RWPE1 (cell line): Measurements from ENCODE around the gene RANBP9.

Experiments used
- CTCF ChIA-PET: fragments of 350-600 bp; sonication (Branson Sonifier 250); formaldehyde crosslinking; extraction: SDS; loops from one replicate; lab custom pipeline; 2021; lab: Yijun Ruan, JAX
- POLR2A ChIA-PET: fragments of 400-600 bp; formaldehyde crosslinking; extraction: SDS; loops from one replicate; lab custom pipeline; 2020; ENCODE audit warnings: antibody characterized with exemption; ENCODE audit not compliant: low non-redundant PET; lab: Yijun Ruan, JAX
- DNase-seq: peaks from one replicate; pipeline ENCODE4 v3.0.0; 2012; ENCODE audit warnings: low spot score
- H3K27ac ChIP-seq: fragments of 450-650 bp; 2 replicates; pipeline ENCODE4 v1.5.1; 2017
- CTCF ChIP-seq: fragments of 450-650 bp; conservative IDR thresholded peaks from 2 replicates; pipeline ENCODE4 v1.5.1; 2017; ENCODE audit warnings: low read depth, mild to moderate bottlenecking

Gene RANBP9

GRCh38 chr6:13664703-13665352, 46.8 kb downstream of the RANBP9 start:
- ChIA-PET POLR2A (no interaction called here), CTCF (no interaction called here)
- no peak for DNase-seq
- H3K27ac ChIP-seq, result no peak overlapping the region
- TF ChIP-seq CTCF, result no peak

GRCh38 chr6:13663986-13664385, 47.6 kb downstream of the RANBP9 start:
- ChIA-PET POLR2A (no interaction called here), CTCF (no interaction called here)

DNA sequence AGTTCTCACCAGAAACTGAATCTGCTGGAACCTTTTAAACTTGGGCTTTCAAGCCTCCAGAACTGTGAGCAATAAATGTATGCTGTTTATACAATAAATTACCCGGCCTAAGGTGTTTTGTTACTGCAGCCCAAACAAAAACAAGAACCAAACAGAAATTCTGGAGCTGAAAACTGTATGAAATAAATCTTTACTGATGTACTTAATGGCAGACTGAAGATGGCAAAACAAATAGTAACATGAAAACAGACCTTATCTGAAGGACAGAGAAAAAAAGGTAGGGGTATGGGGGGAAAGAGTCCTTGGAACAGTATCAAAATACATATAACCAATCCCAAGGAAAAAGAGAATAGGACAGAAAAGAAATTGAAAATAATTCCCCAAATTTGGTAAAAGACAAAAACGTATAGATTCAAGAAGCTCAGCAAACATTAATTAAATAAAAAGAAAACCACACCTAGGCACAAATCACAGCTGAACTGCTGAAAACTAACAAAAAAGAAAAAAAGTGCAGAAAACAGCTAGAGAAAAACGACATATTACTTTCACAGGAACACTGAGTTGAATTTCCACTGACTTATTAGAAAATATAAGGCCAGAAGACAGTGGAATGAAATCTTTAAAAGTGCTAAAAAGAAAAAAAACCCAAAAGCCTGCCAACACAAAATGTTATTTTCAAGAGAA, 48.8 kb downstream of the RANBP9 start:
- CTCF ChIA-PET, result no interaction called here
- no peak for TF ChIP-seq CTCF
- H3K27ac ChIP-seq, result no peak overlapping the region
- no peak for DNase-seq
- POLR2A ChIA-PET, result no interaction called here

More at GRCh38 chr6:13663986-13664385, 47.6 kb downstream of the RANBP9 start:
- no peak for TF ChIP-seq CTCF
- no peak for DNase-seq
- H3K27ac ChIP-seq, result no peak overlapping the region

DNA sequence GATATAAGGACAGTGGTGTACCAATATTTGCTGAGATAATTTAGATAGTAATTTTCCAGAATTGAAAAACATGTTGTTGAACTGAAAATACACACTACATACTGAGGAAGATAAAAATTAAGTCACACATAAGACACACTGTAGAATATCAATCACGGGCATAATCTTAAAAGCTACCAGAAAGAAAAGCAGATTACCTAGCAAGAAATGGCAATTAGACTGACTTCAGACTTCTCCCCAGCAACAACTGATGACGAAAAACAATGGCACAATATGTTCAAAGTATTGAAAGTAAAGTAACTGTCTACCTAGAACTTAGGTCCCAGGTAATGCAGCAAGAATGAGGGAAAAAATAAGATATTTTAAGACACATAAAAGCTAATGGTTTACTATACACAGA, 50.0 kb downstream of the RANBP9 start:
- CTCF ChIA-PET, result no interaction called here
- TF ChIP-seq CTCF, result no peak
- DNase-seq, result no peak
- POLR2A ChIA-PET, result no interaction called here
- H3K27ac ChIP-seq, result no peak overlapping the region

GRCh38 chr6:13660893-13661292, 50.7 kb downstream of the RANBP9 start:
- DNase-seq, result no peak
- no peak for TF ChIP-seq CTCF
- POLR2A ChIA-PET, result no interaction called here
- no peak overlapping the region for H3K27ac ChIP-seq
- CTCF ChIA-PET, result no interaction called here

GRCh38 chr6:13660273-13660672, 51.4 kb downstream of the RANBP9 start:
- DNase-seq, result no peak
- ChIA-PET CTCF (no interaction called here), POLR2A (no interaction called here)
- TF ChIP-seq CTCF, result no peak
- H3K27ac ChIP-seq, result no peak overlapping the region
